AG09319 (cell line): ENCODE results near the gene OVCA2.

Experiments
- DNase-seq: peaks from one replicate; pipeline ENCODE4 v3.0.0-alpha.2; 2010; ENCODE audit warnings: low read depth; ENCODE audit errors: extremely low read depth
- CTCF ChIP-seq: IDR thresholded peaks from 2 replicates; pipeline ENCODE4 v1.5.1; 2011; ENCODE audit warnings: low read depth, mild to moderate bottlenecking, inconsistent platforms, low read length, moderate library complexity

Gene OVCA2

GRCh38 chr17:2087597-2088211 lies 45.9 kb downstream of the OVCA2 start:
- DNase-seq: no peak
- TF ChIP-seq CTCF: no peak

GRCh38 chr17:2089021-2089422 lies 47.2 kb downstream of the OVCA2 start:
- DNase-seq: no peak
- TF ChIP-seq CTCF: no peak

GRCh38 chr17:2090210-2090641 lies 48.4 kb downstream of the OVCA2 start:
- DNase-seq: no peak
- TF ChIP-seq CTCF: no peak

- peak; percentile 53 for TF ChIP-seq CTCF
- DNase-seq: peak; percentile 84
These were observed 49.1 kb downstream of the OVCA2 start for GRCh38 chr17:2090804-2091534.

- no peak for DNase-seq
- no peak for TF ChIP-seq CTCF
These were observed 50.4 kb downstream of the OVCA2 start for GRCh38 chr17:2092253-2092652.
